GM18511 (cell line): ENCODE measurements around the gene IL10.

ENCODE experiments used
- ATAC-seq: cut with Tn5 transposase; IDR thresholded peaks from one replicate; pipeline ENCODE4 v1.9.1; 2021; ENCODE audit warnings: mild to moderate bottlenecking, moderate library complexity; ENCODE audit not compliant: unreplicated experiment

IL10 gene

GRCh38 chr1:206737729-206738201 is 34.5 kb downstream of the IL10 start:
- no peak for ATAC-seq

GRCh38 chr1:206736878-206737728 is 35.2 kb downstream of the IL10 start:
- ATAC-seq, result no peak

GRCh38 chr1:206735553-206736031 is 36.7 kb downstream of the IL10 start:
- ATAC-seq, result no peak

- peak; percentile 24 for ATAC-seq
These were observed 37.7 kb downstream of the IL10 start for GRCh38 chr1:206734499-206735142.

- ATAC-seq, result no peak
These were observed 39.3 kb downstream of the IL10 start for GRCh38 chr1:206732992-206733391.

GRCh38 chr1:206732508-206732907 is 39.8 kb downstream of the IL10 start:
- ATAC-seq, result no peak

GRCh38 chr1:206729507-206729906 is 42.8 kb downstream of the IL10 start:
- no peak for ATAC-seq

- no peak for ATAC-seq
These were observed 43.2 kb downstream of the IL10 start for GRCh38 chr1:206729050-206729449.

- ATAC-seq, result no peak
These were observed 43.7 kb downstream of the IL10 start for GRCh38 chr1:206728697-206728987.

GRCh38 chr1:206727981-206728696 is 44.2 kb downstream of the IL10 start:
- ATAC-seq, result no peak

GRCh38 chr1:206725109-206725963 is 47.0 kb downstream of the IL10 start:
- ATAC-seq, result no peak

GRCh38 chr1:206723805-206724472 is 48.4 kb downstream of the IL10 start:
- ATAC-seq, result no peak

GRCh38 chr1:206723462-206723804 is 48.9 kb downstream of the IL10 start:
- ATAC-seq, result no peak

- ATAC-seq, result no peak
These were observed 49.4 kb downstream of the IL10 start for GRCh38 chr1:206722751-206723461.

- ATAC-seq, result no peak
These were observed 50.8 kb downstream of the IL10 start for GRCh38 chr1:206721454-206721853.

- ATAC-seq, result no peak
These were observed 53.0 kb downstream of the IL10 start for GRCh38 chr1:206719169-206719839.

GRCh38 chr1:206717674-206717989 is 54.7 kb downstream of the IL10 start:
- no peak for ATAC-seq
